K562 (cell line): Measurements from ENCODE around the gene FBXO46. TPM values are rescaled to one million over a fixed set of nuclear protein-coding genes. Genes with fewer than 3 reads are reported as not detected.

ENCODE experiments used
- AFF1 ChIP-seq, 2 experiments: fragments of 450-650 bp; IDR thresholded peaks; 2 replicates each; pipeline ENCODE4 v1.6.1; 2018; ENCODE audit warnings: mild to moderate bottlenecking in 2 of 2, low read depth in 1 of 2; ENCODE audit not compliant: partially characterized antibody in 2 of 2
- CHCHD3 ChIP-seq: fragments of 250-450 bp; sonication (Bioruptor Pico); IDR thresholded peaks from 2 replicates; pipeline ENCODE4 v2.1.2; 2022; ENCODE audit warnings: mild to moderate bottlenecking
- ELF4 ChIP-seq: fragments of 450-650 bp; formaldehyde crosslinking; IDR thresholded peaks from 2 replicates; pipeline ENCODE4 v1.4.0; 2022; ENCODE audit warnings: missing genetic modification characterization
- GABPB1 ChIP-seq: sonication (generic); formaldehyde crosslinking; IDR thresholded peaks from 2 replicates; pipeline ENCODE4 v1.8.0; 2022; ENCODE audit warnings: mild to moderate bottlenecking, missing genetic modification reagents
- GTF2F1 ChIP-seq: IDR thresholded peaks from 2 replicates; pipeline ENCODE4 v1.6.1; 2011; ENCODE audit warnings: low read depth, low read length, improper control_type of control experiment
- HNRNPL ChIP-seq: fragments of 200-400 bp; formaldehyde crosslinking; IDR thresholded peaks from 2 replicates; pipeline ENCODE4 v1.6.1; 2017; ENCODE audit warnings: low read depth, mild to moderate bottlenecking, low read length
- HOMEZ ChIP-seq: fragments of 250-450 bp; sonication (Bioruptor Pico); IDR thresholded peaks from 2 replicates; pipeline ENCODE4 v1.4.0; 2020; ENCODE audit warnings: mild to moderate bottlenecking, moderate library complexity
- MEF2D ChIP-seq: conservative IDR thresholded peaks from 2 replicates; pipeline ENCODE4 v1.6.1; 2016; ENCODE audit warnings: low read depth, missing genetic modification characterization, missing compliant biosample characterization
- NCOA2 ChIP-seq, 2 experiments: fragments of 450-650 bp; IDR thresholded peaks; 2 replicates each; pipeline ENCODE4 v1.6.1; 2018; ENCODE audit warnings: mild to moderate bottlenecking in 2 of 2, moderate library complexity in 1 of 2; ENCODE audit not compliant: partially characterized antibody in 2 of 2
- RAD21 ChIP-seq, 2 experiments: fragments of 250-450 bp in 1 of 2; fragments of 450-650 bp in 1 of 2; sonication (Bioruptor Pico) in 1 of 2; formaldehyde crosslinking in 1 of 2; IDR thresholded peaks in 1 of 2; conservative IDR thresholded peaks in 1 of 2; 2 replicates each; pipeline versions ENCODE4 v1.4.0 to v1.8.0; 2020 to 2022; ENCODE audit warnings: mild to moderate bottlenecking in 2 of 2, moderate library complexity in 1 of 2
- RBM17 ChIP-seq: fragments of 200-400 bp; formaldehyde crosslinking; IDR thresholded peaks from 2 replicates; pipeline ENCODE4 v1.6.1; 2017; ENCODE audit warnings: low read depth, mild to moderate bottlenecking, low read length, borderline replicate concordance
- SMAD4 ChIP-seq: fragments of 250-450 bp; sonication (Bioruptor Pico); conservative IDR thresholded peaks from 2 replicates; pipeline ENCODE4 v1.8.0; 2021; ENCODE audit warnings: inconsistent platforms, mild to moderate bottlenecking, moderate library complexity
- YY1 ChIP-seq, 3 experiments: IDR thresholded peaks; 2 replicates each; pipeline ENCODE4 v1.6.1; 2011; ENCODE audit warnings: low read length in 2 of 3, mild to moderate bottlenecking in 2 of 3, moderate library complexity in 2 of 3, borderline replicate concordance in 1 of 3, control low read depth in 1 of 3, low read depth in 1 of 3; ENCODE audit not compliant: insufficient read depth in 3 of 3, insufficient replicate concordance in 2 of 3, control insufficient read depth in 1 of 3, insufficient read length in 1 of 3; ENCODE audit errors: extremely low read depth in 1 of 3
- ZNF512 ChIP-seq: IDR thresholded peaks from 2 replicates; pipeline ENCODE4 v1.6.1; 2016; ENCODE audit warnings: missing genetic modification characterization, missing compliant biosample characterization
- ZNF764 ChIP-seq: fragments of 250-450 bp; sonication (Bioruptor Pico); IDR thresholded peaks from 2 replicates; pipeline ENCODE4 v1.4.0; 2020; ENCODE audit warnings: low read depth, mild to moderate bottlenecking, moderate library complexity
- polyA plus RNA-seq, 8 experiments: library from polyadenylated mRNA; depleted of rRNA in 4 of 8; stranded (reverse) in 5 of 8; unstranded in 3 of 8; fragments of >200 nt; fragmentation: Nextera tagmentation in 2 of 8; fragmentation: Illumina TruSeq in 1 of 8; extraction: Ambion mirVana in 2 of 8; extraction: Trizol in 1 of 8; gene quantifications; 2 replicates each; pipeline versions ENCODE4 v1.2.1 to v1.2.3, GENCODE V29; 2011 to 2014; ENCODE audit warnings: inconsistent platforms in 1 of 8, missing spikeins in 1 of 8
- total RNA-seq, 7 experiments: library from RNA; depleted of rRNA in 6 of 7; stranded (reverse); fragments of >200 nt in 6 of 7; fragmentation: Illumina TruSeq in 2 of 7; extraction: Trizol in 2 of 7; gene quantifications; 2 replicates each; pipeline versions ENCODE4 v1.2.1 to v1.2.3, GENCODE V29; 2011 to 2021; ENCODE audit warnings: low replicate concordance in 1 of 7
- TF ChIP-seq, protein P1 (sequence below): fragments of 250-450 bp; sonication (Bioruptor Pico); IDR thresholded peaks from 2 replicates; pipeline ENCODE4 v1.8.0; 2022; ENCODE audit warnings: inconsistent platforms, mild to moderate bottlenecking, moderate library complexity, borderline replicate concordance

FBXO46 gene
- total and polyA plus RNA-seq, 9 of the 15 experiments (the other 6 are each of a cell fraction or from before 2014, with no cell fraction given) = 1.5 to 36.1 (median 7.3) TPM

DNA sequence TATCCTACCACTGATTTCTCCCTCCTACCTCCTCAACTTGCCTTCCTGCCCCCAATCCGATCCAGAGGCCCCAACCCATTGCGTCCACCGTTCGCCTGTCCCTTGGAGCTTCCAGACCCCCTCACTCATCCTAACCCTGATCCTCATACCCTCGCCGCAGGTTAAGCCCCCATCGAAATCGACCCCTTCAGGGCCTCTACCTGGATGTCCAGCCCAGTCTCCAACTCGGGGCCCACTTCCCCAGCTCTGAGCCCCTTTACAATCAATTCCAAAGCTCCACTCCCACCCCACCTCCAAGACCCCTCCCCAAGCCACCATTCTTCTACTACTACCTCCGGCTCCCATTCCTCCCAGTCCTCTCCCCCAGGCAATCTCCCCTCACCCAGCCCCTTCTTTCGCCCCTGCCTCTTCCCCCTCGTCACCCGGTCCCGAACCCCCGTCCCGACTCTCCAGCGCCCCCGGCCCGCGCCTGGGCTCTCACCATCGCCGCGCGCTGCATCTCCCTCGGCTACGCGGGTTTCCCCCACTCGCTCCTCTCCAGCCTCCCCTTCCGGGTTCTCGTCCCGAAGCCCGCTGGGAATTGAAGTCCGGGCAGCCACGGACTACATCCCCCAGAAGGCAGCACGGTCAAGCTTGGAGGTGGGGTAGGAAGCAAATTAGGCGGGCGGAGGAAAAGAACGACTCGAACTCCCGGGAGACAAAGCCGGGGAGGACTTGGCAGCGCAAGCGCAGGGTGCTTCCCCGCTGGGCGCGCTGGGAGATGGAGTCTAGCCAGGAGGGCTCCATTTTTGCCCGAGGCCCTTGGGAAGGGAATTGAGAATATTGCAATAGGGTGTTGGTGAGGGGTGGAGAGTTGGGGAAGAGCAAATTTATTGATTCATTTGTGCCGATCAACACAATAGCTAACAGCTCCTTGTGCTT, at the start of gene FBXO46 (continued):
- TF ChIP-seq AFF1 (IDR thresholded peaks at IDR 0.05; ENCODE audit: low read depth in 1 of 2, partially characterized antibody in 2 of 2) = peak; percentile 26 to 96
- TF ChIP-seq SMAD4 = no peak
- no peak for TF ChIP-seq ZNF764 (CRISPR knock-in tag)
- TF ChIP-seq YY1 (IDR thresholded peaks at IDR 0.05; ENCODE audit: borderline replicate concordance in 1 of 3, control insufficient read depth in 1 of 3, extremely low read depth in 1 of 3, insufficient read depth in 3 of 3, insufficient read length in 1 of 3, insufficient replicate concordance in 2 of 3, low read depth in 1 of 3, low read length in 2 of 3) = peak; percentile 60 to 94 (median 92)
- peak; percentile 88 for TF ChIP-seq GABPB1
- no peak for TF ChIP-seq RBM17
- no peak for TF ChIP-seq NCOA2 (IDR thresholded peaks at IDR 0.05; ENCODE audit: partially characterized antibody in 2 of 2)
- no peak for TF ChIP-seq HOMEZ (CRISPR knock-in tag)
- no peak for TF ChIP-seq CHCHD3 (CRISPR knock-in tag)
- TF ChIP-seq MEF2D (tag) = no peak
- TF ChIP-seq ZNF512 (tag) = no peak
- TF ChIP-seq ELF4 = peak; percentile 40; the same call in 1 of the 2 replicates
- TF ChIP-seq RAD21 (CRISPR knock-in tag; conservative IDR thresholded peaks at IDR 0.05 in 1 of 2, IDR thresholded peaks at IDR 0.05 in 1 of 2) = no peak
- TF ChIP-seq, protein P1, sequence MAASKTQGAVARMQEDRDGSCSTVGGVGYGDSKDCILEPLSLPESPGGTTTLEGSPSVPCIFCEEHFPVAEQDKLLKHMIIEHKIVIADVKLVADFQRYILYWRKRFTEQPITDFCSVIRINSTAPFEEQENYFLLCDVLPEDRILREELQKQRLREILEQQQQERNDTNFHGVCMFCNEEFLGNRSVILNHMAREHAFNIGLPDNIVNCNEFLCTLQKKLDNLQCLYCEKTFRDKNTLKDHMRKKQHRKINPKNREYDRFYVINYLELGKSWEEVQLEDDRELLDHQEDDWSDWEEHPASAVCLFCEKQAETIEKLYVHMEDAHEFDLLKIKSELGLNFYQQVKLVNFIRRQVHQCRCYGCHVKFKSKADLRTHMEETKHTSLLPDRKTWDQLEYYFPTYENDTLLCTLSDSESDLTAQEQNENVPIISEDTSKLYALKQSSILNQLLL (CRISPR knock-in tag) = no peak
- TF ChIP-seq GTF2F1 = peak; percentile 75; the same call in 1 of the 2 replicates
- TF ChIP-seq HNRNPL = no peak
